HCT116 (cell line): ENCODE measurements around the gene ZNF648. TPM values are rescaled to one million over a fixed set of nuclear protein-coding genes. Genes with fewer than 3 reads are reported as not detected.

Source experiments
- ATAC-seq: fragments of 200-7000 bp; cut with Tn5 transposase; 2 replicates; pipeline ENCODE4 v1.9.1; 2020; ENCODE audit warnings: mild to moderate bottlenecking, moderate library complexity
- BruUV-seq: library from RNA; stranded (reverse); fragments of 400-500 nt; replicated peaks from 2 replicates; lab custom pipeline; 2021; lab: Mats Ljungman, UMichigan
- CTCF ChIA-PET: fragments of 300-600 bp; sonication (Branson Sonifier 250); formaldehyde crosslinking; loops from one replicate; lab custom pipeline; 2021; ENCODE audit warnings: antibody characterized with exemption; lab: Charles Lee
- POLR2A ChIA-PET: fragments of 300-600, 350-600 bp; sonication (Branson Sonifier 250); formaldehyde crosslinking; loops from one replicate; lab custom pipeline; 2021; ENCODE audit warnings: antibody characterized with exemption; lab: Charles Lee
- RAD21 ChIA-PET, 2 experiments: fragments of 300-600 bp; sonication (Branson Sonifier 250); formaldehyde crosslinking; loops; one replicate each; lab custom pipeline; 2023; ENCODE audit warnings: low total read pairs in 2 of 2; ENCODE audit not compliant: uncharacterized antibody in 2 of 2, unreplicated experiment in 2 of 2, low non-redundant PET in 1 of 2; lab: Charles Lee
- DNase-seq: peaks from one replicate; pipeline ENCODE4 v3.0.0-alpha.2; 2010; ENCODE audit warnings: low read depth, low spot score
- H2AFZ ChIP-seq: fragments of 200-600 bp; shearing (Covaris generic), sonication (generic); 2 replicates; pipeline ENCODE4 v1.6.1; 2017; ENCODE audit warnings: low read depth, mixed run types, mixed read lengths, antibody characterized with exemption, low read length; ENCODE audit not compliant: poor library complexity, severe bottlenecking
- H3K27ac ChIP-seq: 2 replicates; pipeline ENCODE4 v1.5.1; 2012; ENCODE audit warnings: low read depth, low read length
- H3K27me3 ChIP-seq: fragments of 200-600 bp; sonication (generic); 2 replicates; pipeline ENCODE4 v1.6.1; 2016; ENCODE audit warnings: mixed run types, low read length, mixed read lengths; ENCODE audit not compliant: insufficient read depth
- H3K36me3 ChIP-seq, 2 experiments: fragments of 200-500 bp in 1 of 2; fragments of 200-600 bp in 1 of 2; sonication (Bioruptor generic) in 1 of 2; sonication (generic) in 1 of 2; 2 replicates each; pipeline versions ENCODE4 v1.5.1 to v1.6.1; 2014 to 2016; ENCODE audit warnings: low read length in 2 of 2, inconsistent platforms in 1 of 2, mixed read lengths in 1 of 2, mixed run types in 1 of 2; ENCODE audit not compliant: insufficient read depth in 2 of 2, control insufficient read depth in 1 of 2
- H3K4me1 ChIP-seq, 2 experiments: fragments of 200-600 bp in 1 of 2; sonication (generic) in 1 of 2; 2 replicates each; pipeline versions ENCODE4 v1.5.1 to v1.6.1; 2012 to 2017; ENCODE audit warnings: low read length in 2 of 2, inconsistent platforms in 1 of 2, mild to moderate bottlenecking in 1 of 2, mixed read lengths in 1 of 2, mixed run types in 1 of 2, moderate library complexity in 1 of 2; ENCODE audit not compliant: insufficient read depth in 2 of 2, control insufficient read depth in 1 of 2
- H3K4me2 ChIP-seq: fragments of 200-600 bp; sonication (generic); 2 replicates; pipeline ENCODE4 v1.6.1; 2017; ENCODE audit warnings: mixed run types, low read length, mixed read lengths
- H3K4me3 ChIP-seq, 2 experiments: fragments of 200-600 bp in 1 of 2; sonication (generic) in 1 of 2; replicated peaks in 1 of 2; 2 replicates each; pipeline ENCODE4 v1.5.1; 2011 to 2016; ENCODE audit warnings: low read length in 2 of 2, control low read depth in 1 of 2, low read depth in 1 of 2, mild to moderate bottlenecking in 1 of 2, mixed read lengths in 1 of 2, mixed run types in 1 of 2
- H3K79me2 ChIP-seq: fragments of 200-600 bp; sonication (generic); 2 replicates; pipeline ENCODE4 v1.6.1; 2017; ENCODE audit warnings: mild to moderate bottlenecking, mixed run types, low read length, moderate library complexity, mixed read lengths; ENCODE audit not compliant: insufficient read depth
- H3K9ac ChIP-seq: fragments of 200-600 bp; sonication (generic); 2 replicates; pipeline ENCODE4 v1.6.1; 2016; ENCODE audit warnings: low read length, mixed read lengths
- H3K9me2 ChIP-seq: fragments of 200-600 bp; sonication (generic), shearing (Covaris generic); 2 replicates; pipeline ENCODE4 v1.6.1; 2017; ENCODE audit warnings: mixed run types, mild to moderate bottlenecking, moderate library complexity; ENCODE audit not compliant: insufficient read depth
- H3K9me3 ChIP-seq, 2 experiments: fragments of 200-500 bp in 1 of 2; fragments of 200-600 bp in 1 of 2; sonication (Bioruptor generic) in 1 of 2; sonication (generic) in 1 of 2; 2 replicates each; pipeline ENCODE4 v1.6.1; 2014 to 2017; ENCODE audit warnings: low read length in 2 of 2, mixed read lengths in 2 of 2, inconsistent platforms in 1 of 2, low read depth in 1 of 2, mild to moderate bottlenecking in 1 of 2, mixed run types in 1 of 2, moderate library complexity in 1 of 2; ENCODE audit not compliant: control insufficient read depth in 1 of 2, insufficient read depth in 1 of 2
- H4K20me1 ChIP-seq: fragments of 200-600 bp; sonication (generic), shearing (Covaris generic); 2 replicates; pipeline ENCODE4 v1.6.1; 2017; ENCODE audit warnings: mixed run types, mild to moderate bottlenecking, moderate library complexity; ENCODE audit not compliant: insufficient read depth
- ATF3 ChIP-seq: IDR thresholded peaks from 2 replicates; pipeline ENCODE4 v1.6.1; 2012
- CBX3 ChIP-seq: IDR thresholded peaks from 2 replicates; pipeline ENCODE4 v1.6.1; 2012; ENCODE audit warnings: low read depth
- CEBPB ChIP-seq: IDR thresholded peaks from 2 replicates; pipeline ENCODE4 v1.6.1; 2012; ENCODE audit warnings: low read depth
- EGR1 ChIP-seq: IDR thresholded peaks from 2 replicates; pipeline ENCODE4 v1.6.1; 2012; ENCODE audit warnings: low read depth
- EZH2 ChIP-seq: fragments of 200-600 bp; sonication (generic); IDR thresholded peaks from 2 replicates; pipeline ENCODE4 v1.6.1; 2017; ENCODE audit warnings: antibody characterized with exemption, mixed run types
- JUND ChIP-seq: IDR thresholded peaks from 2 replicates; pipeline ENCODE4 v1.6.1; 2012
- RAD21 ChIP-seq: IDR thresholded peaks from 2 replicates; pipeline ENCODE4 v1.6.1; 2012; ENCODE audit warnings: low read depth, mild to moderate bottlenecking
- SIN3A ChIP-seq: IDR thresholded peaks from 2 replicates; pipeline ENCODE4 v1.6.1; 2012; ENCODE audit warnings: low read depth
- SRF ChIP-seq: IDR thresholded peaks from 2 replicates; pipeline ENCODE4 v1.6.1; 2012; ENCODE audit warnings: low read depth
- ZNF274 ChIP-seq: fragments of 200-500 bp; sonication (Bioruptor generic); IDR thresholded peaks from 2 replicates; pipeline ENCODE4 v1.6.1; 2014; ENCODE audit warnings: mild to moderate bottlenecking, low read depth, low read length, inconsistent platforms
- intact Hi-C: fragments of 100-400 bp; cut with micrococcal nuclease; formaldehyde crosslinking; loops from 2 replicates; pipeline ENCODE4 v1.10.0; 2022
- total RNA-seq: library from RNA; stranded (reverse); gene quantifications from one replicate; pipeline ENCODE4 v1.2.1, GENCODE V29; 2021; ENCODE audit not compliant: unreplicated experiment
- TF ChIP-seq, protein P1 (sequence below): IDR thresholded peaks from 2 replicates; pipeline ENCODE4 v1.6.1; 2011; ENCODE audit warnings: mild to moderate bottlenecking, low read length, moderate library complexity; ENCODE audit not compliant: insufficient replicate concordance; ENCODE audit errors: extremely low read depth

The ZNF648 gene
- total RNA-seq, 1 experiment from 2014 or later: 0.57 TPM

GRCh38 chr1:182004601-182005000, 56.9 kb downstream of the ZNF648 start:
- Histone ChIP-seq H3K4me3 (no peak overlapping the region), H3K4me2 (no peak overlapping the region), H3K9ac (no peak overlapping the region), H2AFZ (no peak overlapping the region), H4K20me1 (no peaks in the 10 kb centered on the region), H3K27me3 (peaks cover 7% of the 10 kb centered on the region; the same call in 1 of the 2 replicates), H3K36me3 (no peaks in the 10 kb centered on the region), H3K27ac (no peak overlapping the region), H3K9me2 (no peaks in the 10 kb centered on the region), H3K9me3 (no peaks in the 10 kb centered on the region), H3K79me2 (no peaks in the 10 kb centered on the region), H3K4me1 (peaks cover 0 to 2% of the 10 kb centered on the region in 2 experiments; a peak in 1 of 4 replicates)
- ATAC-seq (peak; percentile 30; the same call in 1 of the 2 replicates), DNase-seq (no peak)
- ChIA-PET CTCF (interaction anchor here (0.8 kb wide), 2 partner anchors 50 to 68 kb away, joined by 3 to 4 read pairs; no protein-coding TSS in a partner anchor), RAD21 (no interaction called here), POLR2A (interaction anchor here (1.7 kb wide), 1 partner anchor 24 kb away, joined by 5 read pairs; no protein-coding TSS in a partner anchor)
- no TSS peak for BruUV-seq
- intact Hi-C loops: no loop called here
- TF ChIP-seq ZNF274: no peak
- no peak for TF ChIP-seq CBX3
- TF ChIP-seq SIN3A: no peak
- TF ChIP-seq EZH2: no peak
- no peak for TF ChIP-seq RAD21
- no peak for TF ChIP-seq SRF
- TF ChIP-seq CEBPB: no peak
- TF ChIP-seq ATF3: no peak
- no peak for TF ChIP-seq EGR1
- no peak for TF ChIP-seq JUND
- TF ChIP-seq, protein P1, sequence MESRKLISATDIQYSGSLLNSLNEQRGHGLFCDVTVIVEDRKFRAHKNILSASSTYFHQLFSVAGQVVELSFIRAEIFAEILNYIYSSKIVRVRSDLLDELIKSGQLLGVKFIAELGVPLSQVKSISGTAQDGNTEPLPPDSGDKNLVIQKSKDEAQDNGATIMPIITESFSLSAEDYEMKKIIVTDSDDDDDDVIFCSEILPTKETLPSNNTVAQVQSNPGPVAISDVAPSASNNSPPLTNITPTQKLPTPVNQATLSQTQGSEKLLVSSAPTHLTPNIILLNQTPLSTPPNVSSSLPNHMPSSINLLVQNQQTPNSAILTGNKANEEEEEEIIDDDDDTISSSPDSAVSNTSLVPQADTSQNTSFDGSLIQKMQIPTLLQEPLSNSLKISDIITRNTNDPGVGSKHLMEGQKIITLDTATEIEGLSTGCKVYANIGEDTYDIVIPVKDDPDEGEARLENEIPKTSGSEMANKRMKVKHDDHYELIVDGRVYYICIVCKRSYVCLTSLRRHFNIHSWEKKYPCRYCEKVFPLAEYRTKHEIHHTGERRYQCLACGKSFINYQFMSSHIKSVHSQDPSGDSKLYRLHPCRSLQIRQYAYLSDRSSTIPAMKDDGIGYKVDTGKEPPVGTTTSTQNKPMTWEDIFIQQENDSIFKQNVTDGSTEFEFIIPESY: no peak
